Activated naive CD8-positive, alpha-beta T cell treated with anti-CD3 and anti-CD28 coated beads for 36 hours (primary cell): ENCODE results near the gene MYBPC3. TPM values are rescaled to one million over a fixed set of nuclear protein-coding genes. Genes with fewer than 3 reads are reported as not detected.

Source experiments
- DNase-seq: peaks from one replicate; pipeline ENCODE4 v3.0.0; 2021
- H3K27ac Mint-ChIP-seq: one replicate; pipeline ENCODE4 v1.8.0; 2022; ENCODE audit warnings: mild to moderate bottlenecking, moderate library complexity, mixed read lengths
- H3K27me3 Mint-ChIP-seq: one replicate; pipeline ENCODE4 v1.8.0; 2022; ENCODE audit warnings: mild to moderate bottlenecking, mixed read lengths
- H3K36me3 Mint-ChIP-seq: one replicate; pipeline ENCODE4 v1.8.0; 2021; ENCODE audit warnings: mild to moderate bottlenecking, mixed read lengths
- H3K4me1 Mint-ChIP-seq: one replicate; pipeline ENCODE4 v1.8.0; 2021; ENCODE audit warnings: mixed read lengths
- H3K4me3 Mint-ChIP-seq: one replicate; pipeline ENCODE4 v1.8.0; 2022; ENCODE audit warnings: mild to moderate bottlenecking, moderate library complexity, mixed read lengths
- H3K9me3 Mint-ChIP-seq: one replicate; pipeline ENCODE4 v1.8.0; 2022; ENCODE audit warnings: mixed read lengths
- total RNA-seq, 2 experiments: library from RNA; stranded (reverse); gene quantifications; one replicate each; pipeline ENCODE4 v1.2.3, GENCODE V29; 2021

The MYBPC3 gene
- total RNA-seq, 2 experiments from 2014 or later: not detected

DNA sequence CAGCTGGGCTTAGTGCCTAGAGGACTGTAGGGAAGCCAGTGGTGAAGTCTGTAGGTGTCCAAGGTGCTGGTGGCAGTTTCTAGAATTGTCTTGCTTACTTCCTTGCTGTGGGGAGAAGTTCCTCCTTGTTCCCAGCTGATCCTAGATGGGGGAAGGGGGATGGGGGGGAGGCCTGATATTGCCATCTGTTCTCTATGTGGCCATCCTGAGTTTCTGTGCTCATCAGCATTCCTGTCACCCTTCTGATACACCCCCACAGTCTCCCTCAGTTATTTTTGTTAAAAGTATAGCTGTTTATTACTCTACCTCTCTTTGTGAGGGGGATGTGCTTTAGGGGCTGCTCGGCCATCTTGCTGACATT, 46.0 kb downstream of the MYBPC3 start:
- H3K4me3 Mint-ChIP-seq: no peak overlapping the region
- no peaks in the 10 kb centered on the region for H3K27me3 Mint-ChIP-seq
- DNase-seq: no peak
- peaks cover 8% of the 10 kb centered on the region for H3K4me1 Mint-ChIP-seq
- H3K9me3 Mint-ChIP-seq: peaks cover 14% of the 10 kb centered on the region
- peaks cover 40% of the 10 kb centered on the region for H3K36me3 Mint-ChIP-seq
- H3K27ac Mint-ChIP-seq: no peak overlapping the region

DNA sequence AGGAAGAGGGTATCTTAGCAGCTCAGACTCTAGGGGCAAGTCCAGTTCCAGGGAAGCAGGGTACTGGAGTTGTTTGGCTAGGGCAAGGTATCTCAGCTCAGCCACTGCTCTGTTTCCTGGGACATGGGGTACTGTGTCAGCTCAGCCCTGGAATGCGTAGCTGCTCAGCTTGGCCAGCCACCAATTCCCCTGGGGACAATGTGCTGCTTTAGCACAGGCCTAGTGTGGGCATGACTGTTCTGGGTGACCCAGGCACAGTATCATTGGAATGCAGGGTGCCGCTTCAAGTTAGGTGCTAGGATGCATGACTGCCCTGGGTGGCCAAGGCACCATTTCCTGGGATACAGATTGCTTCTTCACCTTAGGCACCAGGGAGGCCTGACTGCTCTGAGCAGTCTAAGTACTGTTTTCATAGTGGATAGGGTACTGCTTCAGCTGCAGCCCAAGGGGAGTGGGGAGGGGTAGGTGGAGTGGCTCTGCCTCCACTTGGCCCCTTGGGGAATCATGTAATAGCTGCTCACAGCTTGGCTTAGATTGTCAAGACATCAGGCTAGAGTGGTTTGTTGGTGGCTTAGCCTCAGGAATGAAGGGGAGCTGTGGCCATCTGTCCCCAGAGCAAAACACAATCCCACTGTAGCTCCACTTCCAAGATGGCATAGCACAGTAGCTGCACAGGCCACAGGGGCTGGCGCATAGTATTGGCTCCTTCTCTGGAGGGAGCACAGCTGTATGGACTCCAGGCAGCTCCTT, 46.6 kb downstream of the MYBPC3 start:
- Mint-ChIP-seq H3K27ac (no peak overlapping the region), H3K27me3 (no peaks in the 10 kb centered on the region), H3K4me1 (peaks cover 8% of the 10 kb centered on the region), H3K4me3 (no peak overlapping the region), H3K9me3 (peaks cover 14% of the 10 kb centered on the region), H3K36me3 (peaks cover 40% of the 10 kb centered on the region)
- no peak for DNase-seq

GRCh38 chr11:47302853-47303252, 49.6 kb downstream of the MYBPC3 start:
- peaks cover 14% of the 10 kb centered on the region for H3K9me3 Mint-ChIP-seq
- peaks cover 8% of the 10 kb centered on the region for H3K4me1 Mint-ChIP-seq
- H3K4me3 Mint-ChIP-seq: no peak overlapping the region
- H3K27ac Mint-ChIP-seq: peak overlapping the region; percentile 62
- H3K36me3 Mint-ChIP-seq: peaks cover 64% of the 10 kb centered on the region
- no peak for DNase-seq
- H3K27me3 Mint-ChIP-seq: no peaks in the 10 kb centered on the region

- Mint-ChIP-seq H3K4me3 (no peak overlapping the region), H3K9me3 (peaks cover 13% of the 10 kb centered on the region), H3K4me1 (peaks cover 8% of the 10 kb centered on the region), H3K36me3 (peaks cover 59% of the 10 kb centered on the region), H3K27me3 (no peaks in the 10 kb centered on the region), H3K27ac (no peak overlapping the region)
- DNase-seq: no peak
Measured at GRCh38 chr11:47299078-47299477, 53.4 kb downstream of the MYBPC3 start.

- no peaks in the 10 kb centered on the region for H3K27me3 Mint-ChIP-seq
- no peak overlapping the region for H3K27ac Mint-ChIP-seq
- H3K4me3 Mint-ChIP-seq: no peak overlapping the region
- peaks cover 36% of the 10 kb centered on the region for H3K36me3 Mint-ChIP-seq
- no peaks in the 10 kb centered on the region for H3K9me3 Mint-ChIP-seq
- DNase-seq: no peak
- H3K4me1 Mint-ChIP-seq: no peaks in the 10 kb centered on the region
Measured at GRCh38 chr11:47296045-47296444, 56.5 kb downstream of the MYBPC3 start.

- Mint-ChIP-seq H3K27me3 (no peaks in the 10 kb centered on the region), H3K4me1 (no peaks in the 10 kb centered on the region), H3K4me3 (no peak overlapping the region), H3K27ac (no peak overlapping the region), H3K36me3 (peaks cover 34% of the 10 kb centered on the region), H3K9me3 (no peaks in the 10 kb centered on the region)
- DNase-seq: no peak
Measured at GRCh38 chr11:47295385-47295784, 57.1 kb downstream of the MYBPC3 start.

GRCh38 chr11:47289856-47290255, 62.6 kb downstream of the MYBPC3 start:
- no peaks in the 10 kb centered on the region for H3K9me3 Mint-ChIP-seq
- H3K36me3 Mint-ChIP-seq: peaks cover 12% of the 10 kb centered on the region
- H3K4me3 Mint-ChIP-seq: no peak overlapping the region
- no peaks in the 10 kb centered on the region for H3K4me1 Mint-ChIP-seq
- no peaks in the 10 kb centered on the region for H3K27me3 Mint-ChIP-seq
- no peak for DNase-seq
- H3K27ac Mint-ChIP-seq: no peak overlapping the region

DNA sequence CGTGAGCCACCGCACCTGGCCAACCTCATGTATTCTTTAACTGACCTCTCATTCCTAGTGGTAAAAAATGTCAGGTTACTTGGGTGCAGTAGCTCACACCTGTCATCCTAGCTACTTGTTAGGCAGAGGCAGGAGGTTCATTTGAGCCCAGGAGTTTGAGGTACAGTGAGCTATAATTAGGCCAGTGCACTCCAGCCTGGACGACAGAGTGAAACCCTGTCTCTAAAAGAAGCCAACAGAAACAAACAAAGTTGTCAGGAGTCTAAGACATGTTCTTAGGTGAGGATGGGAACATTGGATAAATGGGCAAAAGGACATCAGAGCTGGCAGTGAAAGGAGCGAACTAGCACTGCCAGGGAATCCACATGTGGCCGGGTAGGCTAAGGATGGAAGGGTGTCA, 64.4 kb downstream of the MYBPC3 start:
- H3K27me3 Mint-ChIP-seq: no peaks in the 10 kb centered on the region
- H3K9me3 Mint-ChIP-seq: no peaks in the 10 kb centered on the region
- H3K27ac Mint-ChIP-seq: no peak overlapping the region
- H3K4me3 Mint-ChIP-seq: no peak overlapping the region
- H3K36me3 Mint-ChIP-seq: peaks cover 11% of the 10 kb centered on the region
- DNase-seq: no peak
- H3K4me1 Mint-ChIP-seq: no peaks in the 10 kb centered on the region

GRCh38 chr11:47285969-47286770, 66.3 kb downstream of the MYBPC3 start:
- peaks cover 15% of the 10 kb centered on the region for H3K36me3 Mint-ChIP-seq
- no peak overlapping the region for H3K4me3 Mint-ChIP-seq
- H3K27ac Mint-ChIP-seq: no peak overlapping the region
- DNase-seq: no peak
- no peaks in the 10 kb centered on the region for H3K4me1 Mint-ChIP-seq
- no peaks in the 10 kb centered on the region for H3K9me3 Mint-ChIP-seq
- no peaks in the 10 kb centered on the region for H3K27me3 Mint-ChIP-seq

GRCh38 chr11:47284151-47284550, 68.4 kb downstream of the MYBPC3 start:
- Mint-ChIP-seq H3K4me1 (no peaks in the 10 kb centered on the region), H3K27me3 (no peaks in the 10 kb centered on the region), H3K9me3 (no peaks in the 10 kb centered on the region), H3K4me3 (no peak overlapping the region), H3K36me3 (peaks cover 14% of the 10 kb centered on the region), H3K27ac (no peak overlapping the region)
- DNase-seq: no peak

- no peak overlapping the region for H3K4me3 Mint-ChIP-seq
- H3K27me3 Mint-ChIP-seq: no peaks in the 10 kb centered on the region
- no peaks in the 10 kb centered on the region for H3K4me1 Mint-ChIP-seq
- DNase-seq: no peak
- peaks cover 14% of the 10 kb centered on the region for H3K36me3 Mint-ChIP-seq
- no peaks in the 10 kb centered on the region for H3K9me3 Mint-ChIP-seq
- no peak overlapping the region for H3K27ac Mint-ChIP-seq
Measured at GRCh38 chr11:47282462-47282861, 70.0 kb downstream of the MYBPC3 start.

Other genes starting within 250 kb of the MYBPC3 start
- 10 to 100 TPM; 87.6 to 92.6 TPM for gene ARFGAP2, start 175.8 kb downstream of the MYBPC3 start, total RNA-seq
- gene PACSIN3, start 166.3 kb downstream of the MYBPC3 start, total RNA-seq: 1 to 10 TPM; 6.8 to 7.0 TPM
- gene DDB2, start 137.7 kb downstream of the MYBPC3 start, total RNA-seq: 100 to 1,000 TPM; 111 to 112 TPM
- gene ACP2, start 103.9 kb downstream of the MYBPC3 start, total RNA-seq: 10 to 100 TPM; 13.4 to 13.9 TPM
- gene NR1H3, start 94.7 kb downstream of the MYBPC3 start, total RNA-seq: 1 to 10 TPM; 8.1 to 8.2 TPM
- 10 to 100 TPM; 50.9 to 51.2 TPM for gene MADD, start 82.6 kb downstream of the MYBPC3 start, total RNA-seq
- gene SPI1, start 25.8 kb upstream of the MYBPC3 start, total RNA-seq: under 1 TPM; 0.25 to 0.36 TPM
- 10 to 100 TPM; 10.9 to 11.4 TPM for gene SLC39A13, start 55.9 kb upstream of the MYBPC3 start, total RNA-seq
- gene PSMC3, start 73.7 kb upstream of the MYBPC3 start, total RNA-seq: 100 to 1,000 TPM; 168 to 176 TPM
- gene RAPSN, start 96.4 kb upstream of the MYBPC3 start, total RNA-seq: under 1 TPM in 1 of 2 experiments, not detected in 1; 0.19 TPM
- gene CELF1, start 200.4 kb upstream of the MYBPC3 start, total RNA-seq: 100 to 1,000 TPM; 155 to 157 TPM
- gene PTPMT1, start 212.9 kb upstream of the MYBPC3 start, total RNA-seq: 10 to 100 TPM; 55.6 to 56.6 TPM
- 10 to 100 TPM; 19.5 to 20.0 TPM for gene KBTBD4, start 226.3 kb upstream of the MYBPC3 start, total RNA-seq
- 100 to 1,000 TPM; 165 to 166 TPM for gene NDUFS3, start 226.4 kb upstream of the MYBPC3 start, total RNA-seq
- gene FAM180B, start 234.0 kb upstream of the MYBPC3 start, total RNA-seq: not detected
- gene C1QTNF4, start 241.7 kb upstream of the MYBPC3 start, total RNA-seq: not detected